ENCODE data around the gene ARHGAP9.
"Not testable (repeated sequence)": the region's sequence is repeated elsewhere in the genome, so short reads cannot be mapped to it uniquely, and the experiment has no call there.

The ARHGAP9 gene

GRCh38 chr12:57498571-57498970 lies 18.9 kb upstream of the ARHGAP9 start:
- DNase-seq (ENCODE audit: low spot score): no peak
- CTCF ChIA-PET: no interaction called here
- POLR2A ChIA-PET (ENCODE audit: low non-redundant PET): no interaction called here
- H3K27ac ChIP-seq: no peak overlapping the region
- no peak for TF ChIP-seq CTCF (conservative IDR thresholded peaks at IDR 0.05; ENCODE audit: low read depth)

GRCh38 chr12:57498132-57498502 lies 18.5 kb upstream of the ARHGAP9 start:
- DNase-seq (ENCODE audit: low spot score): no peak
- CTCF ChIA-PET: interaction anchor here (1.0 kb wide), 1 partner anchor 23 kb away, joined by 4 read pairs; no protein-coding TSS in a partner anchor
- H3K27ac ChIP-seq: no peak overlapping the region
- POLR2A ChIA-PET (ENCODE audit: low non-redundant PET): no interaction called here
- no peak for TF ChIP-seq CTCF (conservative IDR thresholded peaks at IDR 0.05; ENCODE audit: low read depth)

GRCh38 chr12:57497223-57498131 lies 17.8 kb upstream of the ARHGAP9 start:
- ChIA-PET POLR2A (ENCODE audit: low non-redundant PET) (no interaction called here), CTCF (interaction anchor here (0.6 to 1.0 kb wide), 2 partner anchors 22 to 265 kb away, joined by 3 to 4 read pairs; no protein-coding TSS in a partner anchor)
- DNase-seq (ENCODE audit: low spot score): no peak
- no peak for TF ChIP-seq CTCF (conservative IDR thresholded peaks at IDR 0.05; ENCODE audit: low read depth)
- no peak overlapping the region for H3K27ac ChIP-seq

GRCh38 chr12:57496822-57497221 lies 17.2 kb upstream of the ARHGAP9 start:
- H3K27ac ChIP-seq: no peak overlapping the region
- ChIA-PET CTCF (interaction anchor here (0.6 to 1.0 kb wide), 2 partner anchors 21 to 265 kb away, joined by 3 to 4 read pairs; no protein-coding TSS in a partner anchor), POLR2A (ENCODE audit: low non-redundant PET) (no interaction called here)
- DNase-seq (ENCODE audit: low spot score): no peak
- TF ChIP-seq CTCF (conservative IDR thresholded peaks at IDR 0.05; ENCODE audit: low read depth): no peak

- POLR2A ChIA-PET (ENCODE audit: low non-redundant PET); CTCF ChIA-PET; H3K27ac ChIP-seq; DNase-seq (ENCODE audit: low spot score): not testable (repeated sequence)
Measured at GRCh38 chr12:57495051-57495701, 15.5 kb upstream of the ARHGAP9 start.

- H3K27ac ChIP-seq: peak overlapping the region; percentile 46
- CTCF ChIA-PET: no interaction called here
- POLR2A ChIA-PET (ENCODE audit: low non-redundant PET): no interaction called here
- no peak for DNase-seq (ENCODE audit: low spot score)
- TF ChIP-seq CTCF (conservative IDR thresholded peaks at IDR 0.05; ENCODE audit: low read depth): no peak
Measured at GRCh38 chr12:57491393-57492280, 12.0 kb upstream of the ARHGAP9 start.

Measured in RWPE1 (cell line).